K562 (cell line): ENCODE data around the gene ESPN. TPM values are rescaled to one million over a fixed set of nuclear protein-coding genes. Genes with fewer than 3 reads are reported as not detected.
A peak's percentile ranks its signal among the peaks of the same experiment; 100 is the strongest.

ENCODE experiments used
- CTBP1 ChIP-seq: fragments of 450-650 bp; IDR thresholded peaks from 2 replicates; pipeline ENCODE4 v1.6.1; 2016; ENCODE audit warnings: borderline replicate concordance
- E2F6 ChIP-seq, 2 experiments: IDR thresholded peaks; 2 replicates each; pipeline ENCODE4 v1.6.1; 2011; ENCODE audit warnings: borderline replicate concordance in 1 of 2, control low read depth in 1 of 2, low read depth in 1 of 2, low read length in 1 of 2, mild to moderate bottlenecking in 1 of 2, mixed read lengths in 1 of 2, moderate library complexity in 1 of 2; ENCODE audit not compliant: insufficient read depth in 1 of 2, insufficient read length in 1 of 2, poor library complexity in 1 of 2, severe bottlenecking in 1 of 2; ENCODE audit errors: extremely low read depth in 1 of 2
- GATA2 ChIP-seq: sonication (generic); formaldehyde crosslinking; IDR thresholded peaks from 2 replicates; pipeline ENCODE4 v1.4.0; 2020; ENCODE audit warnings: mild to moderate bottlenecking, missing genetic modification reagents
- GATAD2A ChIP-seq: fragments of 450-650 bp; IDR thresholded peaks from 2 replicates; pipeline ENCODE4 v1.6.1; 2017
- GTF3C2 ChIP-seq: IDR thresholded peaks from 3 replicates; pipeline ENCODE4 v1.6.1; 2011; ENCODE audit warnings: borderline replicate concordance, mild to moderate bottlenecking, moderate library complexity; ENCODE audit not compliant: insufficient read length; ENCODE audit errors: extremely low read depth
- HCFC1 ChIP-seq: IDR thresholded peaks from 2 replicates; pipeline ENCODE4 v1.6.1; 2012; ENCODE audit warnings: low read depth, low read length, improper control_type of control experiment
- KDM1A ChIP-seq, 2 experiments: fragments of 450-650 bp; IDR thresholded peaks; 2 replicates each; pipeline ENCODE4 v1.6.1; 2016; ENCODE audit warnings: mild to moderate bottlenecking in 2 of 2
- NELFE ChIP-seq: IDR thresholded peaks from 2 replicates; pipeline ENCODE4 v1.6.1; 2011; ENCODE audit warnings: mild to moderate bottlenecking; ENCODE audit not compliant: insufficient read depth, insufficient read length
- PATZ1 ChIP-seq: fragments of 250-450 bp; sonication (Bioruptor Pico); IDR thresholded peaks from 2 replicates; pipeline ENCODE4 v1.5.0; 2020; ENCODE audit warnings: mild to moderate bottlenecking, borderline replicate concordance
- PCBP1 ChIP-seq: fragments of 200-400 bp; formaldehyde crosslinking; IDR thresholded peaks from 2 replicates; pipeline ENCODE4 v1.6.1; 2018; ENCODE audit warnings: mild to moderate bottlenecking, low read depth, low read length; ENCODE audit not compliant: poor library complexity, severe bottlenecking
- PHB2 ChIP-seq: fragments of 450-650 bp; IDR thresholded peaks from 2 replicates; pipeline ENCODE4 v1.6.1; 2017; ENCODE audit warnings: low read depth
- SAP30 ChIP-seq: fragments of 200-600 bp; sonication (generic); IDR thresholded peaks from 2 replicates; pipeline ENCODE4 v1.6.1; 2012; ENCODE audit warnings: borderline replicate concordance, low read depth, mild to moderate bottlenecking, moderate library complexity, low read length, control low read depth, inconsistent platforms; ENCODE audit not compliant: insufficient read depth, poor library complexity, severe bottlenecking
- SNAPC5 ChIP-seq: fragments of 250-450 bp; sonication (Bioruptor Pico); IDR thresholded peaks from 2 replicates; pipeline ENCODE4 v1.8.0; 2021; ENCODE audit warnings: moderate library complexity, mild to moderate bottlenecking, inconsistent platforms
- SREBF2 ChIP-seq: sonication (generic); formaldehyde crosslinking; IDR thresholded peaks from 2 replicates; pipeline ENCODE4 v1.4.0; 2020; ENCODE audit warnings: mild to moderate bottlenecking, missing genetic modification reagents
- SRSF7 ChIP-seq: fragments of 200-400 bp; formaldehyde crosslinking; optimal IDR thresholded peaks from 2 replicates; pipeline ENCODE3; 2017; ENCODE audit warnings: mild to moderate bottlenecking, low read depth, low read length
- STAT5A ChIP-seq: IDR thresholded peaks from 2 replicates; pipeline ENCODE4 v1.6.1; 2012; ENCODE audit warnings: low read length, inconsistent platforms, borderline replicate concordance
- TFAP4 ChIP-seq: sonication (generic); formaldehyde crosslinking; IDR thresholded peaks from 2 replicates; pipeline ENCODE4 v1.8.0; 2022; ENCODE audit warnings: missing genetic modification reagents, mild to moderate bottlenecking, moderate library complexity, borderline replicate concordance
- ZBTB7A ChIP-seq: IDR thresholded peaks from 2 replicates; pipeline ENCODE4 v1.6.1; 2011; ENCODE audit warnings: low read depth, mild to moderate bottlenecking, low read length, moderate library complexity, borderline replicate concordance; ENCODE audit not compliant: control insufficient read depth
- ZNF134 ChIP-seq: fragments of 250-450 bp; sonication (Bioruptor Pico); conservative IDR thresholded peaks from 2 replicates; pipeline ENCODE4 v1.4.0; 2020
- ZNF197 ChIP-seq: fragments of 200-800 bp; sonication (Bioruptor generic); IDR thresholded peaks from 2 replicates; pipeline ENCODE4 v1.6.1; 2016; ENCODE audit warnings: low read depth, missing genetic modification characterization, missing compliant biosample characterization
- polyA plus RNA-seq, 8 experiments: library from polyadenylated mRNA; depleted of rRNA in 4 of 8; stranded (reverse) in 5 of 8; unstranded in 3 of 8; fragments of >200 nt; fragmentation: Nextera tagmentation in 2 of 8; fragmentation: Illumina TruSeq in 1 of 8; extraction: Ambion mirVana in 2 of 8; extraction: Trizol in 1 of 8; gene quantifications; 2 replicates each; pipeline versions ENCODE4 v1.2.1 to v1.2.3, GENCODE V29; 2011 to 2014; ENCODE audit warnings: inconsistent platforms in 1 of 8, missing spikeins in 1 of 8
- total RNA-seq, 7 experiments: library from RNA; depleted of rRNA in 6 of 7; stranded (reverse); fragments of >200 nt in 6 of 7; fragmentation: Illumina TruSeq in 2 of 7; extraction: Trizol in 2 of 7; gene quantifications; 2 replicates each; pipeline versions ENCODE4 v1.2.1 to v1.2.3, GENCODE V29; 2011 to 2021; ENCODE audit warnings: low replicate concordance in 1 of 7

Gene ESPN
- total and polyA plus RNA-seq, 9 of the 15 experiments (the other 6 are each of a cell fraction or from before 2014, with no cell fraction given): 0.07 to 1.2 (median 0.45) TPM; not detected in 3

- no peak for TF ChIP-seq GTF3C2
- TF ChIP-seq NELFE: no peak
- TF ChIP-seq SRSF7: no peak
- no peak for TF ChIP-seq ZBTB7A
- TF ChIP-seq CTBP1: no peak
- no peak for TF ChIP-seq SNAPC5 (CRISPR knock-in tag)
- no peak for TF ChIP-seq HCFC1
- no peak for TF ChIP-seq SREBF2 (CRISPR knock-in tag)
- TF ChIP-seq PHB2: no peak
- TF ChIP-seq E2F6 (IDR thresholded peaks at IDR 0.05; ENCODE audit: borderline replicate concordance in 1 of 2, extremely low read depth in 1 of 2, insufficient read depth in 1 of 2, insufficient read length in 1 of 2, low read depth in 1 of 2, low read length in 1 of 2, poor library complexity in 1 of 2, severe bottlenecking in 1 of 2): peak in 1 of 2 experiments; percentile 28
- no peak for TF ChIP-seq PATZ1 (CRISPR knock-in tag)
- no peak for TF ChIP-seq SAP30
- TF ChIP-seq KDM1A (IDR thresholded peaks at IDR 0.05): peak in 1 of 2 experiments; percentile 57; a peak in 1 of 4 replicates
- peak; percentile 51 for TF ChIP-seq PCBP1
- TF ChIP-seq GATA2: no peak
- TF ChIP-seq ZNF197: no peak
- no peak for TF ChIP-seq ZNF134 (CRISPR knock-in tag)
- no peak for TF ChIP-seq TFAP4 (CRISPR knock-in tag)
- TF ChIP-seq GATAD2A: no peak
- TF ChIP-seq STAT5A: 0 out of 2 replicates have a peak, but pooled peaks have one; percentile 19
These were observed 76.1 kb downstream of the ESPN start (continued) for GRCh38 chr1:6500544-6501278.
